HepG2 (cell line): ENCODE results near the gene TP53I3. TPM values are rescaled to one million over a fixed set of nuclear protein-coding genes. Genes with fewer than 3 reads are reported as not detected.
A peak's percentile ranks its signal among the peaks of the same experiment; 100 is the strongest.

Source experiments
- ARID3A ChIP-seq: IDR thresholded peaks from 2 replicates; pipeline ENCODE4 v1.6.1; 2012; ENCODE audit warnings: low read depth, low read length, improper control_type of control experiment
- KIAA2018 ChIP-seq: sonication (generic); formaldehyde crosslinking; IDR thresholded peaks from 2 replicates; pipeline ENCODE4 v1.5.0; 2020; ENCODE audit warnings: mild to moderate bottlenecking, missing genetic modification reagents, borderline replicate concordance
- KLF12 ChIP-seq: sonication (generic); formaldehyde crosslinking; IDR thresholded peaks from 2 replicates; pipeline ENCODE4 v1.4.0; 2020; ENCODE audit warnings: missing genetic modification reagents, borderline replicate concordance
- MAFG ChIP-seq: sonication (generic); formaldehyde crosslinking; IDR thresholded peaks from 2 replicates; pipeline ENCODE4 v1.5.1; 2020; ENCODE audit warnings: mild to moderate bottlenecking, missing genetic modification reagents
- MAZ ChIP-seq, 2 experiments: sonication (generic) in 1 of 2; formaldehyde crosslinking in 1 of 2; IDR thresholded peaks; 2 replicates each; pipeline versions ENCODE4 v1.5.0 to v1.6.1; 2012 to 2020; ENCODE audit warnings: low read depth in 2 of 2, mild to moderate bottlenecking in 2 of 2, borderline replicate concordance in 1 of 2, improper control_type of control experiment in 1 of 2, low read length in 1 of 2, missing genetic modification reagents in 1 of 2, moderate library complexity in 1 of 2
- MNT ChIP-seq: fragments of 450-650 bp; IDR thresholded peaks from 2 replicates; pipeline ENCODE4 v1.6.1; 2016
- NCOA1 ChIP-seq: sonication (generic); formaldehyde crosslinking; IDR thresholded peaks from 2 replicates; pipeline ENCODE4 v1.9.0; 2021; ENCODE audit warnings: missing genetic modification reagents
- NCOA2 ChIP-seq: sonication (generic); formaldehyde crosslinking; IDR thresholded peaks from 2 replicates; pipeline ENCODE4 v1.8.0; 2022; ENCODE audit warnings: inconsistent platforms
- NFIB ChIP-seq: sonication (generic); formaldehyde crosslinking; IDR thresholded peaks from 2 replicates; pipeline ENCODE4 v1.9.0; 2021; ENCODE audit warnings: missing genetic modification reagents, mild to moderate bottlenecking, borderline replicate concordance
- ZNF121 ChIP-seq: sonication (generic); formaldehyde crosslinking; IDR thresholded peaks from 2 replicates; pipeline ENCODE4 v1.5.0; 2020; ENCODE audit warnings: mild to moderate bottlenecking, missing genetic modification reagents
- ZNF3 ChIP-seq: IDR thresholded peaks from 2 replicates; pipeline ENCODE4 v1.7.0; 2017; ENCODE audit warnings: inconsistent platforms
- ZNF530 ChIP-seq: sonication (generic); formaldehyde crosslinking; IDR thresholded peaks from 2 replicates; pipeline ENCODE4 v1.5.0; 2020; ENCODE audit warnings: low read depth, mild to moderate bottlenecking, missing genetic modification reagents
- ZNF850 ChIP-seq: sonication (generic); formaldehyde crosslinking; conservative IDR thresholded peaks from 2 replicates; pipeline ENCODE4 v1.9.0; 2021; ENCODE audit warnings: mild to moderate bottlenecking, missing genetic modification reagents
- ZNF883 ChIP-seq: sonication (generic); formaldehyde crosslinking; IDR thresholded peaks from 2 replicates; pipeline ENCODE4 v1.5.1; 2020; ENCODE audit warnings: mild to moderate bottlenecking, missing genetic modification reagents; ENCODE audit errors: not compliant biosample characterization
- ZSCAN31 ChIP-seq: sonication (generic); formaldehyde crosslinking; IDR thresholded peaks from 2 replicates; pipeline ENCODE4 v1.5.0; 2020; ENCODE audit warnings: low read depth, mild to moderate bottlenecking, missing genetic modification reagents
- polyA plus RNA-seq, 8 experiments: library from polyadenylated mRNA; depleted of rRNA in 3 of 8; stranded (reverse) in 7 of 8; unstranded in 1 of 8; fragments of >200 nt; fragmentation: Illumina TruSeq in 4 of 8; extraction: Trizol in 4 of 8; gene quantifications; 2 replicates each; pipeline versions ENCODE4 v1.2.1 to v1.2.3, GENCODE V29; 2011 to 2016; ENCODE audit warnings: low read depth in 4 of 8, missing spikeins in 1 of 8, mixed read lengths in 1 of 8; ENCODE audit not compliant: insufficient read depth in 1 of 8
- total RNA-seq, 5 experiments: library from RNA; depleted of rRNA; stranded (reverse); fragments of >200 nt; fragmentation: Illumina TruSeq; extraction: Trizol; gene quantifications; 2 replicates each; pipeline ENCODE4 v1.2.3, GENCODE V29; 2016; ENCODE audit warnings: low read depth in 1 of 5

The TP53I3 gene
- total and polyA plus RNA-seq, 2 of the 13 experiments (the other 11 are each of a cell fraction or from before 2014, with no cell fraction given), result 25.0 to 44.1 TPM

GRCh38 chr2:24075915-24076848 lies 8.5 kb downstream of the TP53I3 start, which contains the start of gene SF3B6 (continued):
- TF ChIP-seq ARID3A (no peak), ZNF530 (CRISPR knock-in tag) (no peak), ZNF121 (CRISPR knock-in tag) (peak; percentile 66), NCOA1 (CRISPR knock-in tag) (no peak), MAZ (IDR thresholded peaks at IDR 0.05; ENCODE audit: borderline replicate concordance, low read depth, low read length) (peak; percentile 47), MAZ (CRISPR knock-in tag; IDR thresholded peaks at IDR 0.05; ENCODE audit: low read depth) (peak; percentile 96), KIAA2018 (0 out of 2 replicates have a peak, but pooled peaks have one; percentile 67), NFIB (CRISPR knock-in tag) (no peak), MAFG (CRISPR knock-in tag) (no peak), ZSCAN31 (peak; percentile 98), ZNF883 (CRISPR knock-in tag) (peak; percentile 93), ZNF3 (peak; percentile 61; the same call in 1 of the 2 replicates), ZNF850 (CRISPR knock-in tag) (no peak), NCOA2 (peak; percentile 83), MNT (peak; percentile 36; the same call in 1 of the 2 replicates), KLF12 (CRISPR knock-in tag) (peak; percentile 98; the same call in 1 of the 2 replicates)
